IMR-90 (cell line): ENCODE data around the gene BTF3L4. TPM values are rescaled to one million over a fixed set of nuclear protein-coding genes. Genes with fewer than 3 reads are reported as not detected.

Experiments used
- ATAC-seq: fragments of 200-7000 bp; cut with Tn5 transposase; 2 replicates; pipeline ENCODE4 v1.9.1; 2020; ENCODE audit warnings: low read depth, mild to moderate bottlenecking, moderate library complexity
- BruUV-seq: library from RNA; stranded (reverse); fragments of 400-500 nt; replicated peaks from 2 replicates; lab custom pipeline; 2021; lab: Mats Ljungman, UMichigan
- CTCF ChIA-PET: fragments of 300-600 bp; formaldehyde crosslinking; extraction: SDS; loops from one replicate; lab custom pipeline; 2021; ENCODE audit warnings: antibody characterized with exemption; lab: Yijun Ruan, JAX
- POLR2A ChIA-PET: fragments of 300-600 bp; sonication (Branson Sonifier 250); formaldehyde crosslinking; loops from one replicate; lab custom pipeline; 2022; ENCODE audit warnings: antibody characterized with exemption; ENCODE audit not compliant: unreplicated experiment; lab: Charles Lee
- DNase-seq: peaks from one replicate; pipeline ENCODE4 v3.0.0; 2013
- H2AFZ ChIP-seq: replicated peaks from 2 replicates; pipeline ENCODE3; 2013; ENCODE audit warnings: low read length, mild to moderate bottlenecking; ENCODE audit not compliant: poor library complexity
- H2AK5ac ChIP-seq: 2 replicates; pipeline ENCODE4 v1.6.1; 2013; ENCODE audit warnings: low read depth, low read length, inconsistent platforms
- H2AK9ac ChIP-seq: replicated peaks from 2 replicates; pipeline ENCODE3; 2013; ENCODE audit warnings: mild to moderate bottlenecking, low read depth, low read length, moderate library complexity; ENCODE audit not compliant: poor library complexity
- H2BK120ac ChIP-seq: 2 replicates; pipeline ENCODE4 v1.6.1; 2013; ENCODE audit warnings: low read depth, low read length, inconsistent platforms
- H2BK15ac ChIP-seq: 3 replicates; pipeline ENCODE4 v1.6.1; 2013; ENCODE audit warnings: low read depth, low read length, inconsistent platforms
- H2BK20ac ChIP-seq: 2 replicates; pipeline ENCODE4 v1.6.1; 2013; ENCODE audit warnings: low read depth, mild to moderate bottlenecking, inconsistent platforms, low read length, moderate library complexity
- H2BK5ac ChIP-seq: 2 replicates; pipeline ENCODE4 v1.6.1; 2013; ENCODE audit warnings: mild to moderate bottlenecking, low read depth, low read length, inconsistent platforms; ENCODE audit not compliant: poor library complexity, severe bottlenecking
- H3K14ac ChIP-seq: replicated peaks from 2 replicates; pipeline ENCODE4 v1.6.1; 2013; ENCODE audit warnings: low read depth, low read length, inconsistent platforms
- H3K18ac ChIP-seq: 2 replicates; pipeline ENCODE4 v1.6.1; 2013; ENCODE audit warnings: low read depth, low read length, control low read depth
- H3K23ac ChIP-seq: 2 replicates; pipeline ENCODE4 v1.6.1; 2013; ENCODE audit warnings: low read depth, low read length, inconsistent platforms
- H3K27ac ChIP-seq: 2 replicates; pipeline ENCODE4 v1.5.1; 2013; ENCODE audit warnings: mild to moderate bottlenecking, control low read depth, low read length; ENCODE audit not compliant: insufficient read depth
- H3K27me3 ChIP-seq: 2 replicates; pipeline ENCODE4 v1.6.1; 2013; ENCODE audit warnings: low read length; ENCODE audit not compliant: control insufficient read depth, insufficient read depth
- H3K36me3 ChIP-seq: 2 replicates; pipeline ENCODE4 v1.6.1; 2013; ENCODE audit warnings: low read length, mixed read lengths; ENCODE audit not compliant: control insufficient read depth, insufficient read depth
- H3K4ac ChIP-seq: 2 replicates; pipeline ENCODE4 v1.6.1; 2013; ENCODE audit warnings: low read depth, low read length, inconsistent platforms
- H3K4me1 ChIP-seq: 2 replicates; pipeline ENCODE4 v1.6.1; 2013; ENCODE audit warnings: low read length, mixed read lengths; ENCODE audit not compliant: control insufficient read depth, insufficient read depth
- H3K4me2 ChIP-seq: 2 replicates; pipeline ENCODE4 v1.6.1; 2013; ENCODE audit warnings: low read depth, mild to moderate bottlenecking, control low read depth, low read length, moderate library complexity
- H3K4me3 ChIP-seq: 2 replicates; pipeline ENCODE4 v1.5.1; 2013; ENCODE audit warnings: low read depth, mild to moderate bottlenecking, control low read depth, low read length, moderate library complexity; ENCODE audit not compliant: insufficient read depth
- H3K56ac ChIP-seq: 2 replicates; pipeline ENCODE4 v1.6.1; 2013; ENCODE audit warnings: low read length, inconsistent platforms; ENCODE audit not compliant: insufficient read depth; ENCODE audit errors: extremely low read depth
- H3K79me1 ChIP-seq, 2 experiments: 2 replicates each; pipeline ENCODE4 v1.6.1; 2013; ENCODE audit warnings: low read length in 2 of 2, inconsistent platforms in 1 of 2, low read depth in 1 of 2
- H3K9ac ChIP-seq: 2 replicates; pipeline ENCODE4 v1.6.1; 2013; ENCODE audit warnings: low read depth, low read length, control low read depth
- H3K9me1 ChIP-seq: 2 replicates; pipeline ENCODE4 v1.6.1; 2013; ENCODE audit warnings: low read length, inconsistent platforms; ENCODE audit not compliant: insufficient read depth
- H3K9me3 ChIP-seq: 2 replicates; pipeline ENCODE4 v1.6.1; 2013; ENCODE audit warnings: low read length; ENCODE audit not compliant: control insufficient read depth, insufficient read depth
- H4K20me1 ChIP-seq: 2 replicates; pipeline ENCODE4 v1.6.1; 2013; ENCODE audit warnings: low read length, inconsistent platforms; ENCODE audit not compliant: insufficient read depth
- H4K5ac ChIP-seq: 2 replicates; pipeline ENCODE4 v1.6.1; 2013; ENCODE audit warnings: mild to moderate bottlenecking, low read depth, low read length, control low read depth
- H4K8ac ChIP-seq, 2 experiments: 2 replicates each; pipeline ENCODE4 v1.6.1; 2013; ENCODE audit warnings: low read depth in 2 of 2, low read length in 2 of 2, control low read depth in 1 of 2, inconsistent platforms in 1 of 2
- H4K91ac ChIP-seq: 2 replicates; pipeline ENCODE4 v1.6.1; 2013; ENCODE audit warnings: low read depth, low read length, inconsistent platforms; ENCODE audit not compliant: insufficient read depth
- BHLHE40 ChIP-seq: fragments of 150-350 bp; IDR thresholded peaks from 2 replicates; pipeline ENCODE4 v1.6.1; 2016; ENCODE audit warnings: mild to moderate bottlenecking, low read depth, low read length
- CEBPB ChIP-seq: IDR thresholded peaks from 2 replicates; pipeline ENCODE4 v1.6.1; 2012; ENCODE audit warnings: low read depth, low read length, improper control_type of control experiment
- dilution Hi-C: fragments of 300-500 bp; cut with HindIII; formaldehyde crosslinking; loops from one replicate; pipeline ENCODE4 v1.14.3; 2018; ENCODE audit warnings: low sequenced_read_pairs; ENCODE audit not compliant: unreplicated experiment
- in situ Hi-C: fragments of 300-500 bp; cut with MboI; formaldehyde crosslinking; loops from 3 replicates; pipeline ENCODE4 v1.14.3; 2019; ENCODE audit warnings: low sequenced_read_pairs, inconsistent platforms, mixed read lengths
- intact Hi-C: fragments of 100-400 bp; cut with micrococcal nuclease; formaldehyde crosslinking; loops from 2 replicates; pipeline ENCODE4 v1.10.0; 2022
- polyA plus RNA-seq, 3 experiments: library from polyadenylated mRNA; depleted of rRNA; stranded (reverse); fragments of >200 nt; gene quantifications; 2 replicates each; pipeline ENCODE4 v1.2.3, GENCODE V29; 2012; ENCODE audit warnings: low replicate concordance in 1 of 3
- total RNA-seq: library from RNA; depleted of rRNA; stranded (reverse); fragments of >200 nt; gene quantifications from 2 replicates; pipeline ENCODE4 v1.2.3, GENCODE V29; 2012

The BTF3L4 gene
- total and polyA plus RNA-seq, 2 of the 4 experiments (the other 2 are of a cell fraction): 34.5 to 41.2 TPM

DNA sequence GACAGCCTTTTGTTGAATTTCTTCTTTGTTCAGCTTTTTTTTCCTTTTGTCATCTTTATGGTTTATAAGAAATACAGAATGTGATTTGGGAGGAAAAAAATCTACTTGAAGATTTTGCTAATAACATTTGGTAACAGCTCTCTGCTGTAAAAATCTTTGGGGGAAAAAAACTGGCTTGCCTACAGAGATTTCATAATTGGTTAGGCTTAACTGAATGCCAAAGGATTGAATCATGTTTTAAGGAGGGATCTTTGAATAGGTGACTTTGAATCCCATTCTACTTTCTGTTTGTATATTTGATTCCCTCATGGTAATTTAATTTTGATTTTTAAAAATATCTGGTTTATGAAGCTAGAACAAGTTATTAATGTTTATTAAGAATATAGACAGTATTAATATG is 3.2 kb downstream of the BTF3L4 start:
- H3K23ac ChIP-seq: no peak overlapping the region
- in situ Hi-C loops: no loop called here

More for the DNA sequence above, 3.2 kb downstream of the BTF3L4 start:
- no peak overlapping the region for H4K8ac ChIP-seq
- no peak overlapping the region for H3K56ac ChIP-seq
- H4K91ac ChIP-seq: no peak overlapping the region
- no peak overlapping the region for H2BK15ac ChIP-seq
- ChIA-PET CTCF (interaction anchor here (0.6 kb wide), 1 partner anchor 22 kb away, joined by 3 read pairs; no protein-coding TSS in a partner anchor), POLR2A (interaction anchor here (0.6 kb wide), 1 partner anchor 11 kb away, joined by 3 read pairs; no protein-coding TSS in a partner anchor)
- H2BK20ac ChIP-seq: no peak overlapping the region
- H3K4me3 ChIP-seq: no peak overlapping the region
- DNase-seq (peak; percentile 63), ATAC-seq (no peak)
- H2AK5ac ChIP-seq: no peak overlapping the region
- H3K36me3 ChIP-seq: peaks cover 26% of the 10 kb centered on the region
- BruUV-seq: no TSS peak
- peak overlapping the region; percentile 39 for H2BK5ac ChIP-seq
- no peak overlapping the region for H2AFZ ChIP-seq
- no peak overlapping the region for H3K14ac ChIP-seq
- H3K4me2 ChIP-seq: peak overlapping the region; percentile 54; the same call in 1 of the 2 replicates
- peak overlapping the region; percentile 49; the same call in 1 of the 2 replicates for H3K27ac ChIP-seq
- 0 out of 2 replicates have a peak overlapping the region, but pooled peaks have one; percentile 27 for H3K18ac ChIP-seq
- no peaks in the 10 kb centered on the region for H3K27me3 ChIP-seq
- no peak overlapping the region for H2AK9ac ChIP-seq
- H3K9ac ChIP-seq: no peak overlapping the region
- H3K4ac ChIP-seq: no peak overlapping the region
- TF ChIP-seq BHLHE40 (no peak), CEBPB (peak; percentile 36; the same call in 1 of the 2 replicates)
- H4K5ac ChIP-seq: no peak overlapping the region
- H4K20me1 ChIP-seq: peaks cover 27% of the 10 kb centered on the region; the same call in 1 of the 2 replicates
- no peaks in the 10 kb centered on the region for H3K9me1 ChIP-seq
- H3K79me1 ChIP-seq: peaks cover 41 to 61% of the 10 kb centered on the region in 2 experiments
- H3K9me3 ChIP-seq: no peaks in the 10 kb centered on the region
- no peak overlapping the region for H2BK120ac ChIP-seq
- dilution Hi-C loops: no loop called here
- H3K4me1 ChIP-seq: peaks cover 5% of the 10 kb centered on the region; the same call in 1 of the 2 replicates
- intact Hi-C loops: no loop called here
